RWPE1 (cell line): Measurements from ENCODE around the gene CLEC20A.

Experiments used
- CTCF ChIA-PET: fragments of 350-600 bp; sonication (Branson Sonifier 250); formaldehyde crosslinking; extraction: SDS; loops from one replicate; lab custom pipeline; 2021; lab: Yijun Ruan, JAX
- POLR2A ChIA-PET: fragments of 400-600 bp; formaldehyde crosslinking; extraction: SDS; loops from one replicate; lab custom pipeline; 2020; ENCODE audit warnings: antibody characterized with exemption; ENCODE audit not compliant: low non-redundant PET; lab: Yijun Ruan, JAX
- DNase-seq: peaks from one replicate; pipeline ENCODE4 v3.0.0; 2012; ENCODE audit warnings: low spot score
- H3K27ac ChIP-seq: fragments of 450-650 bp; 2 replicates; pipeline ENCODE4 v1.5.1; 2017
- CTCF ChIP-seq: fragments of 450-650 bp; conservative IDR thresholded peaks from 2 replicates; pipeline ENCODE4 v1.5.1; 2017; ENCODE audit warnings: low read depth, mild to moderate bottlenecking

CLEC20A gene

GRCh38 chr1:178520803-178521202 is 24.0 kb upstream of the CLEC20A start:
- POLR2A ChIA-PET = no interaction called here
- DNase-seq = no peak
- H3K27ac ChIP-seq = no peak overlapping the region
- no peak for TF ChIP-seq CTCF
- CTCF ChIA-PET = no interaction called here

- H3K27ac ChIP-seq = no peak overlapping the region
- CTCF ChIA-PET = no interaction called here
- POLR2A ChIA-PET = no interaction called here
These were observed 22.1 kb upstream of the CLEC20A start for GRCh38 chr1:178518894-178519293.

GRCh38 chr1:178516110-178516509 is 19.3 kb upstream of the CLEC20A start:
- H3K27ac ChIP-seq = no peak overlapping the region
- TF ChIP-seq CTCF = no peak
- POLR2A ChIA-PET = no interaction called here
- CTCF ChIA-PET = interaction anchor here (0.7 kb wide), 1 partner anchor 205 kb away, joined by 5 read pairs; no protein-coding TSS in a partner anchor
- no peak for DNase-seq

More at GRCh38 chr1:178518894-178519293, 22.1 kb upstream of the CLEC20A start:
- no peak for DNase-seq
- no peak for TF ChIP-seq CTCF

GRCh38 chr1:178513278-178513983 is 16.7 kb upstream of the CLEC20A start:
- ChIA-PET CTCF (interaction anchor here (0.7 kb wide), 1 partner anchor 492 kb away, joined by 3 read pairs; no protein-coding TSS in a partner anchor), POLR2A (no interaction called here)
- no peak for DNase-seq
- TF ChIP-seq CTCF = no peak
- no peak overlapping the region for H3K27ac ChIP-seq

- DNase-seq = no peak
- POLR2A ChIA-PET = no interaction called here
- no peak for TF ChIP-seq CTCF
- CTCF ChIA-PET = no interaction called here
- H3K27ac ChIP-seq = no peak within 1 kb of the TSS
These were observed 16.0 kb upstream of the CLEC20A start, which contains the start of gene TEX35 for GRCh38 chr1:178512566-178513277. TSS of gene TEX35 (plus strand) at chr1:178513109. CDS start at chr1:178513189, 80 bp downstream.

- no peak overlapping the region for H3K27ac ChIP-seq
- DNase-seq = no peak
- CTCF ChIA-PET = no interaction called here
- POLR2A ChIA-PET = no interaction called here
- no peak for TF ChIP-seq CTCF
These were observed 13.4 kb upstream of the CLEC20A start for GRCh38 chr1:178510155-178510554.
